HG02623 (cell line): Measurements from ENCODE around the gene ZNF575.

Experiments
- ATAC-seq: cut with Tn5 transposase; IDR thresholded peaks from one replicate; pipeline ENCODE4 v1.9.1; 2021; ENCODE audit warnings: moderate library complexity; ENCODE audit not compliant: unreplicated experiment

The ZNF575 gene

DNA sequence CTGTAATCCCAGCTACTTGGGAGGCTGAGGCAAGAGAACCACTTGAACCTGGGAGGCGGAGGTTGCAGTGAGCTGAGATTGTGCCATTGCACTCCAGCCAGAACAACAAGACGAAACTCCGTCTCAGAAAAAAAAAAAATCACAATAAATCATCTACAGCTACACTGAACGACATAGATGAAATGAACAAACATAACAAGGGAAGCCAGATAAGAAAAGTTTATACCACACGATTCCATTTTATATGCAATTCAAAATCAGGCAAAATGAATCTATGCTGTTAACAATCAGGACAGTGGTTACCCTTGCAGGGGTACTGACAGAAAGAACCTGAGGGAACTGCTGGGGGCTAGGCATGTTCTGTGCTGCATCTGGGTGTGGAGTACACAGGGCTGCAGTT lies 36.7 kb downstream of the ZNF575 start:
- no peak for ATAC-seq

DNA sequence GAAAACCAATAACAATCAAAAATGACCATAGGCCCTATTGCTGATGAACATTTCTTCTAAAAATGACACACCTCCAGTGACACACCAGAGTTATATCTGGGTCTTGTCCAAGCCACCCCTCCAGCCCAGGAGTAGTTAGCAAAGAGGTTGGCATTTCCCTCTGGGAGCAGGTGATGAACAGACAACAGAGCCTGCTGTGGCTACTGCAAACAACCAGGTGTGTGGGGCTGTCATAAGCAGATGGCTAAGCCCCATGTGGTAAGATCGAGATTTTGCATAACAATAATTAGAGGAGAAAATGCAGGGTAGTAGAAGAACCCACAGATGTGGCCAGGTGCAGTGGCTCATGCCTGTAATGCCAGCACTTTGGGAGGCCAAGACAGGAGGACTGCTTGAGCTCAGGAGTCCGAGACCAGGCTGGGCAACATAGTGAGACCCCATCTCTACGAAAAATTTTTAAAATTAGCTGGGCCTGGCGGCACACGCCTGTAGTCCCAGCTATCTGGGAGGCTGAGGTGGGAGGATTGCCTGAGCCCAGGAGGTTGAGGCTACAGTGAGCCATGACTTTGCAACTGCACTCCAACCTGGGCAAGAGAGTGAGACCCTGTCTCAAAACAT lies 37.3 kb downstream of the ZNF575 start:
- no peak for ATAC-seq

DNA sequence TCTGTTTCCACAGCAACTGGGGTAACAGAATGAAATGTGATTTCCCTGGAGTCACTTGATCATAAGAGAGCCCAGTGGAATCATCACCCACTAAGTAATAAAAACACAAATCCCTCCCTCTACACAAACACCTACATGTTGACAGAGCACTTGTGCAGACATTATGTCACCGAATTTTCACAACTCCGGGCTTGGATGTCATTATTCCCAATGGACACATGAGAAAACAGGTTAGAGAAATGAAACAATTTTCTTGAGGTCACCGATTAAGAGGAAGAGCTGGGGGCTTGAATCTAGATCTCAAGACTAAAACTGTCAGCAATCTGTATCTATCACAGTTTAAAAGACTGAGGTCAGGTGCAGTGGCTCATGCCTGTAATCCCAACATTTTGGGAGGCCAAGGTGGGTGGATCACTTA lies 39.2 kb downstream of the ZNF575 start:
- ATAC-seq, result no peak

DNA sequence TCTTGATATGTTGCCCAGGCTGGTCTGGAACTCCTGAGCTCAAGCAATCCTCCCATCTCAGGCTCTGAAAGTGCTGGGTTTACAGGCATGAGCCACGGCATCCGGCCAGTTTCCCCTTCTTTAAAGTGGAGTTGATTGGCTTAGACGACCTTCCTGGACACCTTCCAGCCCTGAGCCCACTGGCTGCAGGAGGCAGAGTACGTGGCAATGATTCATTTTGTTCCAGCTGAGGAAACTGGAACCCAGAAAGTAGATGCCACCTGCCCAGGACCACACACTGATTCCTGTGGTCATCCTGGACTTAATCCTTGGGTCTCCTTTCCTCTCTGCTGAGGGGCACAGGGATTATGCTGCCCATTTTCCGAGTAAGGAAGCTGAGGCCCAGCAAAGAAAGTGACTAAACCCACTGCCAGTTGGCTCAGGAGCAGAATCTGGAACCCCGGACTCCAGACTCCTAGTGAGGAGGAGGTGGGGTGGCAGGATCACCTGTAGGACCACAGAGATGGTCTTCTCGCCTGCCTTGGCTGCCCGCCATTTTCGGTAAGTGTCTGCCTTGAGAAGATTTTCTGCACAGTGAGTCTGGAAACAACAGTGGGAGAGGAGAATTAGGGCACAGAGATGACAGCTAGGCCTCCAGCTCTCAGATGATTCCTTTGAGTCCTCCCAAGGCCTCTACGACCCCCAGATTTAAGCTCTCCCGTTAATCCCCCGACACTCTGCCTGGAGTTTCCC lies 41.6 kb downstream of the ZNF575 start:
- ATAC-seq, result no peak

DNA sequence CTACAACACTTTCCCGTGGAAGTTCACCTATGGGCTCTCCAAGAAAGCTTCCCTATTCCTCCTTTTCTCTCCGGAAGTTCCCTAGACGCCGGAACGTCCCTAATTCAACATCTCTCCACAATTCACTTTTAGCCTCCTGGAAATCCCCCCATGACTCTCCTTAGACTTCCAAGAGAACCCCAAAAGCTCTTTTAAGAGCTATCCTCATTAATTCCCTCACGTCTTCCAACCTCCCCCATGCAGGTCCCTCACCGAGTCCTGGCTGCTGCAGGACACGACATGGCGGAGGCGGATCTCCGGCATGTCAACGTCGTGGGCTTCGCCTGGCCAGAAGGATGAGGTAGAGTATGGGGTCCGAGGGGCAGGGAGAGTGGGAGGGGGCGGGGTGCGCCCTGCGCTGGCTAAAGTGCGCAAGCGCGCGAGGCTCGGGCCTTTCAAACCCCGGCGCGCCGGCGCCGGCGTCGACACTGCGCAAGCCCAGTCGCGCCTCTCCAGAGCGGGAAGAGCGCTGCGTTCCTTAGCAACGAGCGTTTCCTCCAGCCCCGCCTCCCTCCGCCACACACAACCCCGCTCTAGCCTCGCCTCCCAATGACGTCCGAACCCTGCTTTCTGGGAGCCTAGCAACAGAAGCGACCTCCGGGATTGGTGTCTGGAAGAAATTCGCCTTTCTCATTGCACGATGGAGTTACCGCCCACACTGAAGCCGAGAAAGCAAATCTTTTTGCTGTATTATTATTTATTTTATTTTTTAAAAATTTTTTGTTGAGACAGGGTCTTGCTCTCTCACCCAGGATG lies 42.4 kb downstream of the ZNF575 start, which contains the start of the genes PINLYP and XRCC1:
TSS of gene PINLYP (plus strand) at position 646 of the 795 bp plus-strand sequence. CDS start 1,391 bp downstream, outside the sequence.
TSS of gene XRCC1 (minus strand) at position 372 of the 795 bp plus-strand sequence. CDS start at position 303, 69 bp downstream.
- ATAC-seq, result peak; percentile 95

DNA sequence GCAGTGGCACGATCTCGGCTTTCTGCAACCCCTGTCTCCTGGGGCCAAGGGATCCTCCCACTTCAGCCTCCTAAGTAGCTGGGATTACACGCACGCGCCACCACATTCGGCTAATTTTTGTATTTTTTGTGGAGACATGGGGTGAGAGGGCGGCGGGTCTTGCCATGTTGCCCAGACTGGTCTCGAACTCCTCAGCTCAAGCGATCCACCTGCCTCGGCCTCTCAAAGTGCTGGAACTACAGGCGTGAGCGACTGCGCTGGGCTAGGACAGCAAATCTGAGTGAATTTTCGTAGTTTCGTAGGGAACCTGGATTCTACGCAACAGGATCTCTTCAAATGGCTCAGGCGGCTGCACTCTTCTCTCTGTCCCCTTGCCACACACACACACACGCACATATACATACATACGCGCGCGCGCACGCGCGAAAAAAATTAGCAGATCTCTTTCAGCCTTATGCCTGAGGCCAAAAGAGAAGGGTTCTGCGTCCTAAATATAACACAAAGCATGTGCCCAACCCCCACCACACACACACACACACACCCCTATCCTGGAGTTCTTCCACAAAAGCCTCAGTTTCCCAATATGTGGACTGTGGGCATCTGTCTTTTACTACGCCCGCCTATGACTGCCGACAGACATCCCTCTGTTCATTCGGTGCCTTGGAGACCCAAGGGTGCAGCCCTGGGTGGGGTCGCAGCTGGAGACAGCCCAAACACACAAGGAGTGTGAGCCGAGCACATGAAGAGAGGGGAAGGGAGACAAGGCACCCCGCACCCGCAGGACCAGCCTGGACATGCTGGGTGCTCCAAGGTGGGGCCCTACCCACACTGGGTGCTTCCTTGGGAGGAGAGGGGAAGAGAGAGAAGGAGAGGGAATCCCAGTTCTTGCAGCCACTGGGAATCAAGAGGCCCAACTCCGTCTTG lies 43.2 kb downstream of the ZNF575 start:
- no peak for ATAC-seq

DNA sequence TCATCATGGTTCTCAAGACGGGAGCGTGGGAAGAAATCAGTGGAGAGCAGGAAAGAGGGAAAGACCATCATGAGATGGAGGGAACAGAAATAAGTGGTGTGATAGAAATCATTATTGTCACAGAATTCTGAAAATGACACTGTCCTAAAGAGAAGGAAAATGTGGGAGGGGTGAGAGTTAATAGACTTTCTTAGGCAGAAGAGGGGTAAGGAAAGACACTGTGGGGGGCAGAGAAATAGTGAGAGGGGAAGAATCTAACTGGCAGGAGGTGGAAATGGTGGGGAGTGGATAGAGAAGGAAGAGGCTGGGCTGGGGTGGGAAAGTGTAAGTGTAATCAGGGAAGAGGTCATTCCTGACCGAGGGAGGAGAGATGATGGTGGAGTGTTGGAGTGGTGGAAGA lies 45.8 kb downstream of the ZNF575 start:
- ATAC-seq, result no peak

DNA sequence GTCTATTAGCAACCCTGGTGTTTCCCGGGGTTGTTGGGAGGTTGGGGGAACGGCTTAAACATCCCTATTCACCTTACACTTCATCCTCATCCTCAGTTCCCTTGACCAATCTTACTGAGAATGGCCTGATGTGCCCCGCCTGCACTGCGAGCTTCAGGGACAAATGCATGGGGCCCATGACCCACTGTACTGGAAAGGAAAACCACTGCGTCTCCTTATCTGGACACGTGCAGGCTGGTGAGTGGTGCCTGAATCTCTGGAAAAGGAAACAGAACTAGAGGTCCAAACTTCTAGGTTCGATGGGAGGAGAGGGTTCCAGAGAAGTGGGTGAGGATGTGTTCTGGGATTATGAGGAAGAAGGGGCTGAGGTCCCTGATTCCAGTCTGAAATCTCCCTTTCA lies 48.5 kb downstream of the ZNF575 start:
- no peak for ATAC-seq

DNA sequence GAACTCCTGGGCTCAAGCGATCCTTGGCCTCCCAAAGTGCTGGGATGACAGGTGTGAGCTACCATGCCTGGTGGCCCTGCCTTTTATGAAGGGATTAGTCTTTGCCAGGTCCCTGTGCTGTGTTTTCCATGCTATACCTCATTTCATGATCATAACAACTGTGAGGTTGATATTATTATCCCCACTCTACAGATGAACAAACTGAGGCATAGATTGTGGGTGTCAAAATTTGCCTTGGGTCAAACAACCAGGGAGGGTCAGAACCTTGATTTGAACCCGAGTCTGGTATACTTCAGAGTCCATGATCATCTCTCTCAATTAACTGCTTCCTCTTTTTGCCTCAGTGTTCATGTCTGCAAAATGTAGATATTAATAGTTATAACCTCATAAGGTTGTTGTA lies 49.5 kb downstream of the ZNF575 start:
- no peak for ATAC-seq

DNA sequence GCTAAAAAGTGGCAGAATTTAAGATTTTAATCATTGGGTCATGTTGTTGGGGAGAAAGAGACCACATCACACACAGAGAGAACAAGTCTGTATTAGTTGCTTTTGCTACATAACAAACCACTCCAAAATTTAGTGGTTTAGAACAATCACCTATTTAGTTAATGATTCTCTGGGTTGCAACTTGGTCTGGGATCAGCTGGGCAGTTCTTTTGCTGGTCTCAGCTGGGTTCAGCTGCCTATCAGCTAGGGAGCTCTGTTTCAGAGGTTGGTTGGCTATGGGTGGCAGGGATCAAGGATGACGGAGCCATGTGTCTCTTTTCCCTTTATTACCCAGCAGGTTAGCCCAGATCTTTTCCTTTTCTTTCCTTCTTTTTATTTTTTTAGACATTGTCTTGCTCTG lies 51.5 kb downstream of the ZNF575 start:
- no peak for ATAC-seq
